ENCODE data around the gene SPAG4.

SPAG4 gene, protein sequence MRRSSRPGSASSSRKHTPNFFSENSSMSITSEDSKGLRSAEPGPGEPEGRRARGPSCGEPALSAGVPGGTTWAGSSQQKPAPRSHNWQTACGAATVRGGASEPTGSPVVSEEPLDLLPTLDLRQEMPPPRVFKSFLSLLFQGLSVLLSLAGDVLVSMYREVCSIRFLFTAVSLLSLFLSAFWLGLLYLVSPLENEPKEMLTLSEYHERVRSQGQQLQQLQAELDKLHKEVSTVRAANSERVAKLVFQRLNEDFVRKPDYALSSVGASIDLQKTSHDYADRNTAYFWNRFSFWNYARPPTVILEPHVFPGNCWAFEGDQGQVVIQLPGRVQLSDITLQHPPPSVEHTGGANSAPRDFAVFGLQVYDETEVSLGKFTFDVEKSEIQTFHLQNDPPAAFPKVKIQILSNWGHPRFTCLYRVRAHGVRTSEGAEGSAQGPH

DNA sequence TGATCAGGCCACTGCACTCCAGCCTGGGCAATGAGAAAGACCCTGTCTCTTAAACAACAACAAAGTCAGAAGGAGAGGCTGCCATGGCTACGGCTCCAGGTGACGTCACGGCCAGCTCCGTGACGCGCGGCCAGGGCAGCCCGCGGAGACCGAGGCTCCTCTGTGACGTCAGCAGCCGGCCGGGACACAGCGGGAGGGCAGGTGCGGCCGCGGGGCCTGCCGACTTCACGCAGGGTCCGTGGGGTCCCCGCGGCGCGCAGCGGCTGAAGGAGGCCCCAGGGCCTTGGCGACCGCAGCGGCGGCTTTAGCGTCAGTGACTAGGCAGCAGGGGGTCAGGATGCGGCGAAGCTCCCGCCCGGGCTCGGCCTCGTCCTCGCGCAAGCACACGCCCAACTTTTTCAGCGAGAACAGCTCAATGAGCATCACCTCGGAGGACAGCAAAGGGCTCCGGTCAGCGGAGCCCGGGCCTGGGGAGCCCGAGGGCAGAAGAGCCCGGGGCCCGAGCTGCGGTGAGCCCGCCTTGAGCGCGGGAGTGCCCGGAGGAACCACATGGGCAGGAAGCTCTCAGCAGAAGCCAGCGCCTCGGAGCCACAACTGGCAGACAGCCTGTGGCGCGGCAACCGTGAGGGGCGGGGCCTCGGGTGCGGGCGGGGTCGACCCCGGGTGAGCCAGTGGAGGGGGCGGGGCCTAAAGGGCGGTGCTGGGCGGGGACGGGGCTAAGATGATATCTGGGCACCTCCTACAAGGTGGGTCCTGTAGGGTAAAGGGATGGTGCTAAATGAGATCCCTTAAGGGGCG lies at the start of gene SPAG4:
TSS of gene SPAG4 (plus strand) at position 163 of the 798 bp plus-strand sequence. CDS start at position 338, 175 bp downstream.
- no peaks in the 10 kb centered on the region for H3K9me3 ChIP-seq (ENCODE audit: severe bottlenecking)
- no peaks in the 10 kb centered on the region for H3K27me3 ChIP-seq (ENCODE audit: insufficient read depth, low read depth, severe bottlenecking)
- no peaks in the 10 kb centered on the region for H3K36me3 ChIP-seq
- peak; percentile 97 for DNase-seq
- TF ChIP-seq, protein P1, sequence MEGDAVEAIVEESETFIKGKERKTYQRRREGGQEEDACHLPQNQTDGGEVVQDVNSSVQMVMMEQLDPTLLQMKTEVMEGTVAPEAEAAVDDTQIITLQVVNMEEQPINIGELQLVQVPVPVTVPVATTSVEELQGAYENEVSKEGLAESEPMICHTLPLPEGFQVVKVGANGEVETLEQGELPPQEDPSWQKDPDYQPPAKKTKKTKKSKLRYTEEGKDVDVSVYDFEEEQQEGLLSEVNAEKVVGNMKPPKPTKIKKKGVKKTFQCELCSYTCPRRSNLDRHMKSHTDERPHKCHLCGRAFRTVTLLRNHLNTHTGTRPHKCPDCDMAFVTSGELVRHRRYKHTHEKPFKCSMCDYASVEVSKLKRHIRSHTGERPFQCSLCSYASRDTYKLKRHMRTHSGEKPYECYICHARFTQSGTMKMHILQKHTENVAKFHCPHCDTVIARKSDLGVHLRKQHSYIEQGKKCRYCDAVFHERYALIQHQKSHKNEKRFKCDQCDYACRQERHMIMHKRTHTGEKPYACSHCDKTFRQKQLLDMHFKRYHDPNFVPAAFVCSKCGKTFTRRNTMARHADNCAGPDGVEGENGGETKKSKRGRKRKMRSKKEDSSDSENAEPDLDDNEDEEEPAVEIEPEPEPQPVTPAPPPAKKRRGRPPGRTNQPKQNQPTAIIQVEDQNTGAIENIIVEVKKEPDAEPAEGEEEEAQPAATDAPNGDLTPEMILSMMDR (IDR thresholded peaks at IDR 0.05; ENCODE audit: low read depth, low read length), result no peak
- peak within 1 kb of the TSS; percentile 81 for H3K27ac ChIP-seq
- peak within 1 kb of the TSS; percentile 59 for H3K4me3 ChIP-seq (ENCODE audit: low read depth, low read length)

DNA sequence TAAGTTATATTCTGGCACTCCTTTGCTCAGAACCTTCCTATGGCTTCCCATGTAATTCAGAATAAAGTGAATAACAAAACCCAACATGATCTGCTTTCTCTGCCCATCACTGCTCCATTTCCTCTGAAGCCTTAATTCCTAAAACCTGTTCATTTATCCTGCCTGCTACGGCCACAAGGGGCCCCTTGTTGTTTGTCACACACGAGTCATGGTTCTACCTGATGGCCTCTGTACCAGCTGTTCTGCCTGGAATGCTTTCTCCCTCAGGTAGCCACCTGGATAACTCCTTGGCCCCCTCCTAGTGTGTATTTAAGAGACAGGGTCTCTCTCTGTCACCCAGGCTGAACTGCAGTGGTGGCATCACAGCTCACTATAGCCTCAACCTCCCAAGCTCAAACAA lies 47.0 kb upstream of the SPAG4 start:
- no peaks in the 10 kb centered on the region for H3K9me3 ChIP-seq (ENCODE audit: severe bottlenecking)
- no peaks in the 10 kb centered on the region for H3K27me3 ChIP-seq (ENCODE audit: insufficient read depth, low read depth, severe bottlenecking)
- H3K4me3 ChIP-seq (ENCODE audit: low read depth, low read length), result no peak overlapping the region
- H3K27ac ChIP-seq, result no peak overlapping the region
- DNase-seq, result peak; percentile 29
- H3K36me3 ChIP-seq, result no peaks in the 10 kb centered on the region
- TF ChIP-seq, protein P1 (IDR thresholded peaks at IDR 0.05; ENCODE audit: low read depth, low read length), result peak; percentile 49

DNA sequence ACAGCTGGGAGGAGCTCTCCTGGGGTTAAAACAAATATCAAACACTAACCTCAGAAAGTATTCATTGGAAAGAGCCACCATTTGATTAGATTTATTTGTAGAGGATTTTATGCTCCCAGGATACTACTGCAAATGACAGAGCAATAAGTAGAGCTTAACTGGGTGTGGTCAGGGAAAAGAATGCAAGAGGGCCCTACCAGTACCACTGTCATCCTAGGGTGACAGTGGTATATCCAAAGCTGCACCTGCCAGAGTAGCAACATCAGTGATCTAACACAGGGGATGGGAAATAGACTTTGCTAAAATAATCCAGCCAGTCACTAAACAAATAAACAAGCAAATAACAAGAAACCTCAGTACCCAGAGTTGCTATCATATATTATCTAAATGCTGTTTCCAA lies 44.1 kb upstream of the SPAG4 start:
- Histone ChIP-seq H3K27ac (no peak overlapping the region), H3K36me3 (no peaks in the 10 kb centered on the region), H3K4me3 (ENCODE audit: low read depth, low read length) (no peak overlapping the region), H3K27me3 (ENCODE audit: insufficient read depth, low read depth, severe bottlenecking) (no peaks in the 10 kb centered on the region), H3K9me3 (ENCODE audit: severe bottlenecking) (no peaks in the 10 kb centered on the region)
- TF ChIP-seq, protein P1 (IDR thresholded peaks at IDR 0.05; ENCODE audit: low read depth, low read length), result no peak
- DNase-seq, result no peak

DNA sequence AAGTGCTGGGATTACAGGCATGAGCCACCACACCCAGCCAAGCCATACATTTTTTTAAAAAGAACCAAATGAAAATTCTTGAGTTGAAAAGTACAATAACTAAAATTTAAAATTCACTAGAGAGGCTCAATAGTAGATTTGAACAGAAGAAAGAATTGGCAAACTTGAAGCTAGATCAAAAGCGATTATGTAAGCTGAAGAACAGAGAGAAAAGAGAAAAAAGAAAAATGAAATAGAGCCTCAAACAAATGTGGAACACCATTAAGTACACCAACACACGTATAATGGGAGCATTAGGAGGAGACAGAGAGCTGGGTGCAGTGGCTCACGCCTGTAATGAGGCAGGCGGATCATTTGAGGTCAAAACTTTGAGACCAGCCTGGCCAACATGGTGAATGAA lies 42.8 kb upstream of the SPAG4 start:
- TF ChIP-seq, protein P1 (IDR thresholded peaks at IDR 0.05; ENCODE audit: low read depth, low read length), result no peak
- H3K4me3 ChIP-seq (ENCODE audit: low read depth, low read length), result no peak overlapping the region

DNA sequence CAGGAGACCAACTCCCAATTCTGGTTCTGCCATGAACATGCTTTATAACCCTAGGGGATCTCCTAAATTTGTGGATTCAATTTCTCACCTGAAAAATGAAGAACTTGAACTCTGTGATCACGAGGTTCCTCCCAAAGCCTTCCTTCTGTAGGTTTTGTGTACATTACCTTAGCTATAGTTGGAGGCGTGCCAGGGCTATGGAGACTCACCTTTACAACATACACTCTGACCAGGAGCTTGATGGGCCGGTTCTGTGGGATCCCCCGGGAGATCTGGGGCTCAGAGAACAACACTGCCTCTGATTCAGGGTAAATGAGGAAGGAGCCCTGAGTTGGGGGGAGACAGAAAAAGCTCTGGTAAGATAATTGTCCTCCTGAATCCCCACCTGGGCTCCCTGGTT lies 39.7 kb upstream of the SPAG4 start:
- TF ChIP-seq, protein P1 (IDR thresholded peaks at IDR 0.05; ENCODE audit: low read depth, low read length), result no peak
- Histone ChIP-seq H3K4me3 (ENCODE audit: low read depth, low read length) (no peak overlapping the region), H3K9me3 (ENCODE audit: severe bottlenecking) (no peaks in the 10 kb centered on the region), H3K27me3 (ENCODE audit: insufficient read depth, low read depth, severe bottlenecking) (no peaks in the 10 kb centered on the region), H3K27ac (no peak overlapping the region), H3K36me3 (no peaks in the 10 kb centered on the region)
- DNase-seq, result no peak

More for the DNA sequence above, 42.8 kb upstream of the SPAG4 start:
- no peak for DNase-seq
- H3K27ac ChIP-seq, result no peak overlapping the region
- no peaks in the 10 kb centered on the region for H3K36me3 ChIP-seq
- H3K9me3 ChIP-seq (ENCODE audit: severe bottlenecking), result no peaks in the 10 kb centered on the region
- no peaks in the 10 kb centered on the region for H3K27me3 ChIP-seq (ENCODE audit: insufficient read depth, low read depth, severe bottlenecking)

All from WERI-Rb-1 (cell line).